Ovary (tissue), 3 donors: Measurements from ENCODE around the gene YES1.

Experiments used
- CTCF ChIP-seq, 3 donors: fragments of 450-650 bp in 2 of 3; fragments of 200-600 bp in 1 of 3; IDR thresholded peaks; one replicate each; pipeline versions ENCODE4 v1.5.1 to v1.8.0; 2016 to 2022; ENCODE audit warnings: antibody characterized with exemption in 3 of 3, mild to moderate bottlenecking in 1 of 3
- POLR2A ChIP-seq: fragments of 450-650 bp; IDR thresholded peaks from one replicate; pipeline ENCODE4 v1.6.1; 2017; ENCODE audit warnings: antibody characterized with exemption, mild to moderate bottlenecking, moderate library complexity
- donor health status: DM: no; HTN: no; CAD: no.

- TF ChIP-seq CTCF (IDR thresholded peaks at IDR 0.05) (no peak), POLR2A (no peak)
Measured at GRCh38 chr18:808502-808901, 3.5 kb downstream of the YES1 start.
